Embryonic facial prominence (tissue), 1 donor: Measurements from ENCODE around the gene TMED10.
A peak's percentile ranks its signal among the peaks of the same experiment; 100 is the strongest.
"Not testable (repeated sequence)": the region's sequence is repeated elsewhere in the genome, so short reads cannot be mapped to it uniquely, and the experiment has no call there.

Experiments used
- DNase-seq: peaks from one replicate; pipeline ENCODE4 v3.0.0-alpha.2; 2016; ENCODE audit errors: extremely low spot score

Gene TMED10

GRCh38 chr14:75158843-75159614, 17.4 kb downstream of the TMED10 start:
- no peak for DNase-seq

GRCh38 chr14:75156901-75157300, 19.5 kb downstream of the TMED10 start:
- DNase-seq = no peak

- no peak for DNase-seq
Measured at GRCh38 chr14:75156111-75156510, 20.3 kb downstream of the TMED10 start.

GRCh38 chr14:75155169-75155568, 21.2 kb downstream of the TMED10 start:
- DNase-seq = no peak

- DNase-seq = no peak
Measured at GRCh38 chr14:75153295-75153694, 23.1 kb downstream of the TMED10 start.

GRCh38 chr14:75151851-75152250, 24.6 kb downstream of the TMED10 start:
- DNase-seq = no peak

GRCh38 chr14:75150637-75151036, 25.8 kb downstream of the TMED10 start:
- DNase-seq = not testable (repeated sequence)

GRCh38 chr14:75150150-75150549, 26.3 kb downstream of the TMED10 start:
- DNase-seq = no peak

GRCh38 chr14:75147423-75148071, 28.9 kb downstream of the TMED10 start:
- DNase-seq = peak; percentile 63

GRCh38 chr14:75144944-75145343, 31.5 kb downstream of the TMED10 start:
- DNase-seq = no peak

- DNase-seq = no peak
Measured at GRCh38 chr14:75143761-75144527, 32.5 kb downstream of the TMED10 start.

GRCh38 chr14:75142494-75142893, 33.9 kb downstream of the TMED10 start:
- DNase-seq = no peak

- no peak for DNase-seq
Measured at GRCh38 chr14:75141967-75142366, 34.4 kb downstream of the TMED10 start.

GRCh38 chr14:75141062-75141461, 35.4 kb downstream of the TMED10 start:
- no peak for DNase-seq

- no peak for DNase-seq
Measured at GRCh38 chr14:75140620-75141019, 35.8 kb downstream of the TMED10 start.

GRCh38 chr14:75139185-75139584, 37.2 kb downstream of the TMED10 start:
- DNase-seq = no peak

- no peak for DNase-seq
Measured at GRCh38 chr14:75138492-75138891, 37.9 kb downstream of the TMED10 start.

- no peak for DNase-seq
Measured at GRCh38 chr14:75134644-75135043, 41.8 kb downstream of the TMED10 start.

GRCh38 chr14:75133597-75133996, 42.8 kb downstream of the TMED10 start:
- DNase-seq = no peak

GRCh38 chr14:75132382-75133086, 43.9 kb downstream of the TMED10 start:
- DNase-seq = peak; percentile 75

GRCh38 chr14:75128596-75128990, 47.8 kb downstream of the TMED10 start:
- DNase-seq = no peak
